ENCODE measurements around the gene PCCA.
"Not testable (repeated sequence)": the region's sequence is repeated elsewhere in the genome, so short reads cannot be mapped to it uniquely, and the experiment has no call there.

PCCA gene

DNA sequence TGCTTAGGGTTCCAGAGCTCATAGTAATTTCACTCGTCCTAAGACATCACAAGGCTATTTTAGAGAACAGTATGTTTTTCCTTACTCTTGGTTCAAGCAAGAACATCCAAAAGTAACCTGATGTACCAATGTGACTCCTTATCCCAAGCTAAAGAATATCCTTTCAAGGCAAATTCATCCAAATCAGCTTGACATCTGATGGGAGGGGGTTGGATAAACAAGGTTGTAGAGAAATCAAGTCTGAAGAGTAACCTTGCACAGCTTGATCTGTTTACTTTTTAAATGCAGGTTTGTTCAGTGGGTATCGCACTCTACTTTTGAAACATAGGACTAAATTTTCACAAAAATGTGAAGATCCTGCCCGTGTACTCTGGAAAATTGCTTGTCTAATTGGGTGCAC is 298.5 kb downstream of the PCCA start:
- Mint-ChIP-seq H3K27me3 (no peaks in the 10 kb centered on the region), H3K27ac (no peak overlapping the region), H3K36me3 (peaks cover 6% of the 10 kb centered on the region), H3K4me1 (peaks cover 12% of the 10 kb centered on the region), H3K9me3 (no peaks in the 10 kb centered on the region), H3K4me3 (no peak overlapping the region)

DNA sequence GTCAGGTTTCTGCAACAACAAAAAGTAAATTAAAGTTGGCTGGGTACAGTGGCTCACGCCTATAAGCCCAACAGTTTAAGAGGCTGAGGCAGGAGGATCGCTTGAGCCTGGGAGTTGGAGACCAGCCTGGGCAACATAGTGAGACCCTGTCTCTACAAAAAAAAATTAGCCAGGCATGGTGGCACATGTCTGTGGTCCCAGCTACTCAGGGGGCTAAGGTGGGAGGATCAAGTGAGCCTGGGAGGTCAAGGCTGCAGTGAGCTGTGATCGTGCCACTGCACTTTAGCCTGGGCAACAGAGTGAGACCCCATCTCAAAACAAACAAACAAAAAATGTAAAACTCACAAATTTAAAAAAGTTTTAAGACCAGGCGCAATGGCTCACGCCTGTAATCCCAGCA is 299.3 kb downstream of the PCCA start:
- H3K4me3 Mint-ChIP-seq, H3K27ac Mint-ChIP-seq, H3K36me3 Mint-ChIP-seq, H3K9me3 Mint-ChIP-seq, H3K27me3 Mint-ChIP-seq: not testable (repeated sequence)
- H3K4me1 Mint-ChIP-seq = peaks cover 14% of the 10 kb centered on the region

DNA sequence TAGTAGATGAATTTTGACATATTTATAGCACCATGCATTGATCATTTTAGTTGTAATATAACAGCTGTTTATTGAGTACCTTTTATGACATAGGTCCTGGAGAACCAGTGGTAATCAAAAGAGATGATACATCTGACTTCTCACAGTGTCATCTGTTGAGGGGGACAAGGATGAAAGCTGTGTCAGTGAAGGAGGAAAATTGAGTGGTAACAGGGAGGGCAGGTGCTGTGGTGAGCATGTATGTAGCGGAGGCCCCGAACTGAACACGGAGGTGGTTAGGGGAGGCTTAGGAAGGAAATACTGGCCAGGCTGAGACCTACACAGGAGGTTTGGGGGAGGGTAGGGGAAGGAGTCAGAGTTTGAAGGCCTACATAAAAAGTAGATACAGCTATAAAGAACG is 300.0 kb downstream of the PCCA start:
- H3K4me3 Mint-ChIP-seq = no peak overlapping the region
- peaks cover 6% of the 10 kb centered on the region for H3K36me3 Mint-ChIP-seq
- H3K4me1 Mint-ChIP-seq = peaks cover 18% of the 10 kb centered on the region
- no peaks in the 10 kb centered on the region for H3K27me3 Mint-ChIP-seq
- no peak overlapping the region for H3K27ac Mint-ChIP-seq
- no peaks in the 10 kb centered on the region for H3K9me3 Mint-ChIP-seq

DNA sequence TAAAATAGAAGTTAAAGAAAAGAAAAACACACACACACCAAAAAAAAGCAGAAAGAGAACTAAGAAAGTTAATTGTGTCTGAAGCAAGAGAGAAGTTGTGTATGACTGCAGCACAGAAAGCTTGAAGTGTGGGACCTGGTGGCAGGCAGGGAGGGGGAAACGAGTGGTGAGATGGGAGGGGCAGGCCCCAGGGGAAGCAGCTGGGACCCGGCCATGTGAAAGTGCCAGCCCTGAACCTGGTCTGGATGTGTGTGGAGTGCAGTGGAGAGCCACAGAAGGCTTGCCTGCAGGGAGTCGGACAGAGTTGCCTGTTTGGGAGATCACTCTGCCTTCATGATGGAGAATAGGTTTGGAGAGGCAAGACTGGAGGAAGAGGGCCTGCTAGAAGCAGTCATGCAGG is 300.7 kb downstream of the PCCA start:
- no peak overlapping the region for H3K27ac Mint-ChIP-seq
- peaks cover 6% of the 10 kb centered on the region for H3K36me3 Mint-ChIP-seq
- H3K9me3 Mint-ChIP-seq = no peaks in the 10 kb centered on the region
- no peak overlapping the region for H3K4me3 Mint-ChIP-seq
- peaks cover 24% of the 10 kb centered on the region for H3K4me1 Mint-ChIP-seq
- H3K27me3 Mint-ChIP-seq = no peaks in the 10 kb centered on the region

DNA sequence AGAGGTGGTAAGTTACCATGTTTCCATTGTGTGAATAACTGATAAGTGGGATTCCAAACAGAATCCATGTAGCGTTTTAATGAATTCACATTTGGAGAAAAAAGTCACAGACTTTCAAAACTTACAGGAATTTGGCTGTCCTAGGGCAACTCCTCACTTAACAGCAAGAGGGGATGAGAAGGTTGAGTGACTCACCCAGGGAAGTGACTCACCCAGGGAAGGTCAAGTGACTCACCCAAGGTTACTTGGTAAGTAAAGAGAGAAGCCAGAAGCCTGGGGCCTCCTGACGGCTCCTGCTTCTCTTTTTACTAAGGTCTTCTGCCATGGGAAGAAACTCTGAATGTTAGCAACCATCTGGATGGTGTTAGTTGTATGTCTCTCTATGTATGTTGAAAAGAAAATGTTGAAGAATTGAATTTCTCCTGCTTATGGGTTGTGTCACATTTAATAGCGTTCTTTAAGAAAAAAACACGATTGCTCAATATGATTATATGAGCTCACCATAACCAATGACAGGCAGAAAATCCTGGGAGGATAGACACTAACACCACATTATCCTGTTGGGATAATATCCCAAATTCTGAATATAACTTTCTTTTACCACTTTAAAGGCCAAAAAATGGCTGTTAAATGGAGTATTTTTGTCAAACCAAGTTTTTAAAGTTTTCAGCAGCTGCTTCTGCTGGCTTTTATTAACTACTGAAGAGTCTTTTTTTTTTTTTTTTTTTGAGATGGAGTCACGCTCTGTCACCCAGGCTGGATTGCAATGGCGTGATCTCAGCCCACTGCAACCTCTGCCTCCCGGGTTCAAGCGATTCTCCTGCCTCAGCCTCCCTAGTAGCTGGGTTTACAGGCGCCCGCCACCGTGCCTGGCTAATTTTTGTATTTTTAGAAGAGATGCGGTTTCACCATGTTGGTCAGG is 304.1 kb downstream of the PCCA start:
- peaks cover 24% of the 10 kb centered on the region for H3K4me1 Mint-ChIP-seq
- H3K36me3 Mint-ChIP-seq = peaks cover 2% of the 10 kb centered on the region
- peak overlapping the region; percentile 47 for H3K27ac Mint-ChIP-seq
- no peak overlapping the region for H3K4me3 Mint-ChIP-seq
- no peaks in the 10 kb centered on the region for H3K27me3 Mint-ChIP-seq
- no peaks in the 10 kb centered on the region for H3K9me3 Mint-ChIP-seq

DNA sequence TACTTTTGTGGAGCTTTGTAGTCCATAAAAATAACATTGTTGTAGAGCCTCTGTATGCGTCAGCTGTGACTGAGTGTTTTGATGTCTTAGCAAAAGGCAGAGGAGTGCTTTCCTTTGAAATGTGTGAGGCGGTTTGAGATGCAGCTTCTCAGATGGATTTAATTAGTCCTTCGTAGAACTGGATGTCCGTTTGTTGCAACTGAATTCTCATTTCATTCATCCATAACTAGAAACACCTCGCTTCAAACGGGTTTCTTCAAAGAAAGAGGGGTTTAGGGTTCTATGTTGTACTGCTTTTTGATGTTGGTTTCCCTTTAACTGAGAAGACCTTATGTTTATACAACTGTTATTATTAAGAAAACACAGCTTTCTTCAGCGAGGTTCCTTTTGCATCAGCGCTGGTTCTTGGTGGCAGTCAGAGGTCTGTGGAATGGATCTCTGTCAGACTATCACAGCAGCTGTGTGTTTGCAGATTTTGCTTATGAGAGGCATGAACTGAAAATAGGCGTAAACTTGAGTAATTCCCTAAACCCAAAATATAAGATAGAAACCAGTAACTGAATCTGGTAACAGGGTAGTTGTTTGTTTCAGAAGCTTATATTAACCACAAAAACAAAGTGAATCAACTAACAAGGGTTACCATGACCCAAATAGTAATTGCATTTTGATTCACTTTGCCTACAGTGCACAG is 305.3 kb downstream of the PCCA start:
- Mint-ChIP-seq H3K36me3 (peaks cover 2% of the 10 kb centered on the region), H3K4me3 (no peak overlapping the region), H3K27ac (no peak overlapping the region), H3K4me1 (peaks cover 24% of the 10 kb centered on the region), H3K9me3 (no peaks in the 10 kb centered on the region), H3K27me3 (no peaks in the 10 kb centered on the region)

DNA sequence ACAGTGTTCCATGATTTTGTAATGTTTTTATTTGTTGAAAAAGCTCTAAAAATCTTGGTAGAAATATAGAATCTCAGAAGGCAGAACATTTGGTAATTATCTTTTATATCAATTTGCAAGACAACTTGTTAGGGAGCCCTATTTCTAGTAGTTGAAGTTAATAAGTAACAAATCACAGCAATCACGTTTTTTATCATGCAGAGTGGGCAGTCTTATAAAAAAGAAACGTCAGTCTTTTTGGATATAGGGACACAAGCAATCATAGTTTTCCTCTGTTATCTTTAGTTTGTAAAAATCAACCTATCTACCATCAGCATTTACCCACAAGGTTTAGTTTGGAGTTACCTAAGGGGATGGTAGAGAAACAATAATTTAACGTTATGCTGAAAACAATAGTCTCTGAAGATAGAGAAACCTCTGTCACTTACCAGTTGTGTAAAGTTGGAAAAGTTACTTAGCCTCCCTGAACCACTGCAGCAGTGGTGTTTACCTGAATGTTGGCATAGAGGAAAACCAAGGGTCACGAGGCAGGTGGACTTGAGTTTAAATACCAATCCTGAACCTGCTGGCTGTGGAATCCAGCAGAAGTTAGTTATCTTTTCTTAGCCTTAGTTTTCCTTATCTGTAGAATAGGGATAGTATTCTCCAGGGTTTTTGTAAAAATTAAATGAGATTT is 306.9 kb downstream of the PCCA start:
- H3K9me3 Mint-ChIP-seq = no peaks in the 10 kb centered on the region
- no peaks in the 10 kb centered on the region for H3K27me3 Mint-ChIP-seq
- H3K27ac Mint-ChIP-seq = no peak overlapping the region
- H3K4me1 Mint-ChIP-seq = peaks cover 24% of the 10 kb centered on the region
- peaks cover 9% of the 10 kb centered on the region for H3K36me3 Mint-ChIP-seq
- no peak overlapping the region for H3K4me3 Mint-ChIP-seq

DNA sequence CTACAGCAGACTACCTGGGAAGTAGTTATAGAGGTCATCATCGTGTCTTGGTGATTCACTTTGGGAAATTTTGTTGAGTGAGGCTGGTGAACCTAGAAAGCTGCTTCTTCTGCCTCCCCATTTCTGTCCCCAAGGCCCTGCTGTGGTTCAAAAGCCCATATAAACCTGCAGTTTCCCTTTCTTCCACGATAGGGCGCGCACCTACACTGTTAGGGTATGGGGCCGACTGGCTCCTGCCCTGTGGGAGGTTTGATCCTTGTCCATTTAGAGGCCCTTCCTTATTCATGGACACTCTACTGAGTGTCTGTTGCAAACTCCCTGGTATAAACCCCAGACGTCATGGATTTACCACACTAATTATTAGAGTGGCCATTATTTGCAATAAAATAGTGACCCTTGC is 307.9 kb downstream of the PCCA start:
- H3K4me3 Mint-ChIP-seq = no peak overlapping the region
- H3K27me3 Mint-ChIP-seq = no peaks in the 10 kb centered on the region
- H3K27ac Mint-ChIP-seq = no peak overlapping the region

DNA sequence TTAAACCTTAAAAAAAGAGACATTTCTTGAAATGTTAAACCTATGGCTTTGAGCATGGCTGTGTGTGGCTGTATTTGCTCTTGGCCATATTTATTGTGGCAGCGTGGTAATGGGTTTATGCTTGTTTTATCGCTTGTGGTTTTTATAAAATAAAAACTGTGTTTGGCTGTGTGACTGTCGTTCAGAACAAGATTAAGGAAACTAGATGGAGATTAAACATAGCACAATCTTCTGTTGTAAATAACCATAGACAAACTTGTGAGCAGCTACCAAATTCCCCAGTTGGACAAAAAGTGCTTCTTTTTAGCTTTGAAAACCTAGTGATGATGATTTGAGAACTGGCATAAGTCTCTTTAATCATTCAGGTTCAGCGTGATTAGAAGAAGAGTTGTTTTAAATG is 308.7 kb downstream of the PCCA start:
- Mint-ChIP-seq H3K9me3 (peaks cover 6% of the 10 kb centered on the region), H3K27ac (no peak overlapping the region), H3K27me3 (no peaks in the 10 kb centered on the region), H3K4me1 (peaks cover 15% of the 10 kb centered on the region), H3K36me3 (peaks cover 16% of the 10 kb centered on the region), H3K4me3 (no peak overlapping the region)

More for the DNA sequence above, 307.9 kb downstream of the PCCA start:
- Mint-ChIP-seq H3K36me3 (peaks cover 13% of the 10 kb centered on the region), H3K4me1 (peaks cover 23% of the 10 kb centered on the region), H3K9me3 (peaks cover 4% of the 10 kb centered on the region)

DNA sequence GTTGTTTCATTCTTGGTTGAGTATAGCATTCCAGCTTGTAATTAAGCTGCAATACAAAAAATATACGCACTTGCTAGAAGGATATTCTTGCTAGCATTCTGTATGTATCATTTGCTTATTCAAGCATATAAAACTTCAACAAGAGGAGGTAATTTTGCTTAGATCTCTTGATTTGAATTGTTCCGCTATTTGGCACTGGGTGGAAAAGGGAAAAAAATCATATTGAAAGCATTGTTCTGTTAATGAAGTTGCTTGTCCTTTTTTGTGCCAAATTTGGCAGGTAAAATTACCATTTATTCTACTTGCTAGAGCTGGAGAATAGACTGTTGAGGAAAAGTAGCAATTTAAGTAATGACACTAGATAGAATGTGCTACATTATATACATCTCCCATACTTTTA is 309.5 kb downstream of the PCCA start:
- peaks cover 9% of the 10 kb centered on the region for H3K4me1 Mint-ChIP-seq
- no peak overlapping the region for H3K4me3 Mint-ChIP-seq
- no peak overlapping the region for H3K27ac Mint-ChIP-seq
- H3K27me3 Mint-ChIP-seq = no peaks in the 10 kb centered on the region
- H3K9me3 Mint-ChIP-seq = peaks cover 13% of the 10 kb centered on the region
- peaks cover 23% of the 10 kb centered on the region for H3K36me3 Mint-ChIP-seq

DNA sequence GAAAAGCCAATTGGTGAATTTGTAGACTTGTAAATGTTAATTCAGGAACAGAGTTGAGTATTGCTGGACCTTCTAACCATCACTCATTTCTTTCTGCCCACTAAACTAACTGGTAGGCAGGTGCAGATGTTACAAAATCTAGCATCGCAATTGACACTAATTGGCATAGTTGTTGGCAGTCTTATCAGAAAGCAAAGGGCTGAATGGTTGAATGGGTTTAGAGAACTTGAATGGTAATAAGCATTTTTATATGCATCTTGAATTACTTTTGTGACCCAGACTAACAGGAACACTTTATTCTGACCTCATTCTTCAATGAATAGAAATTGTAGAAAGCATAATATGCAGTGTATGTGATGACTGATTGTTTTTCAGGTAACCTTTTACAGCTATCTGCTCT is 310.6 kb downstream of the PCCA start:
- H3K4me1 Mint-ChIP-seq = peaks cover under 1% of the 10 kb centered on the region
- H3K4me3 Mint-ChIP-seq = no peak overlapping the region
- peaks cover 13% of the 10 kb centered on the region for H3K9me3 Mint-ChIP-seq
- no peaks in the 10 kb centered on the region for H3K27me3 Mint-ChIP-seq
- H3K27ac Mint-ChIP-seq = no peak overlapping the region
- H3K36me3 Mint-ChIP-seq = peaks cover 31% of the 10 kb centered on the region

DNA sequence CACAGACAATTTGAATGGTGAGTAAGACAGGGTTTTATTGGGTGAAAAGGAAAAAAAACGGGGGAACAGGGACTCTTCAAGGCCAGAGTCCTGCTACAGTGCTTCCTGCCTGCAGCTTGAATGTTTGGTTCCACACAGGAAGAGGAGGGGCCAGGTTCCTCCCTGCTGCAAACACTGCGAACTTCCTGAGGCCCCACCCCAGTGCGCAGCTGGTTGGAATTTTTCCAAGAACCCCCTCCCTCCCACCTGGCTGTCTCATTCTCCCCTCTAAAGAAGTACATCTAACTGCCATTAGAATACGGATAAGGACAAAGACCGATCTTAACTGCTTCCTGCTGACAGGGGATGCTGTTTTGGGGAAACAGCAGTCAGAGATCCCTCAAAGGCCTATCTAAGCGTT is 314.8 kb downstream of the PCCA start:
- H3K36me3 Mint-ChIP-seq = peaks cover 46% of the 10 kb centered on the region
- peaks cover 19% of the 10 kb centered on the region for H3K9me3 Mint-ChIP-seq
- H3K27ac Mint-ChIP-seq = no peak overlapping the region
- no peaks in the 10 kb centered on the region for H3K27me3 Mint-ChIP-seq
- no peak overlapping the region for H3K4me3 Mint-ChIP-seq
- H3K4me1 Mint-ChIP-seq = no peaks in the 10 kb centered on the region

DNA sequence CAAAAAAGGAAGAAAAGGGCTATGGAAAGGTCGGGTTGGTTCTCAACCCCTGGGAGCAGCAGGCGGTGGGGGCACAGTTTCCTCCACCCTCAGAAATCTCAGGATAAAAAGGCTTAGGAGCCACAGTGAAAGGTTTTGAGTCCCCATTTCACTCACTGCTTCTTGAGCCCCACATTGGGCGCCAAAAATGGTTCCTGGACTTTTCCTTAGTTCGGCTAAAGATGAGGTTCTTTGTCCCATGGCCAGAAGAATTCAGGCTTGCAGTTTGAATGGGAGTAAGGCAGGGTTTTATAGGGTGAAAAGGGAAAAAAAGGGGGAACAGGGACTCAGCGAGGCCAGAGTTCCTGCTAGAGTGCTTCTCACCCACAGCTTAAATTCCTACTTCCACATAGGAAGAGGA is 320.2 kb downstream of the PCCA start:
- H3K4me3 Mint-ChIP-seq = no peak overlapping the region
- no peak overlapping the region for H3K27ac Mint-ChIP-seq
- H3K27me3 Mint-ChIP-seq = no peaks in the 10 kb centered on the region
- peaks cover 16% of the 10 kb centered on the region for H3K9me3 Mint-ChIP-seq
- no peaks in the 10 kb centered on the region for H3K4me1 Mint-ChIP-seq
- peaks cover 33% of the 10 kb centered on the region for H3K36me3 Mint-ChIP-seq

DNA sequence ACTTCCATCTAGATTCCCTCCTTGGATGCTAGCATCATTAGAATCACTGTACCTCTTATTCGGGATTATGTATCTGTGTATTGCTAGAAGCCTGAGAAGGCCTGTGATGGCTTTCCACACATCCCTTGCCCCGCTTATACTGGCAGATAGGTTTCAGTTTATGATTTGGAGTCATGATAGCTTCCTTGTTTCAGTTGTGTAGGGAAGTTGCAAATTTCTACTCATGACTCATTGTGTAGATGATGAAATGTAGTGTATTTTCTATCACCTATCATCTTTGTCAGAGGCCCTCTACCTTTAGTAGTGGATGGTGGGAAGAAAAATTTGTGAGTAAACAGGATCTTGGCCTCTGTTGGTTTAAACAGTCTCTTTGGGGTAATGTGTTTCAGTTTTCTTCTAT is 334.5 kb downstream of the PCCA start:
- peaks cover 12% of the 10 kb centered on the region for H3K4me1 Mint-ChIP-seq
- H3K27ac Mint-ChIP-seq = no peak overlapping the region
- H3K27me3 Mint-ChIP-seq = no peaks in the 10 kb centered on the region
- peaks cover 10% of the 10 kb centered on the region for H3K36me3 Mint-ChIP-seq
- no peak overlapping the region for H3K4me3 Mint-ChIP-seq
- no peaks in the 10 kb centered on the region for H3K9me3 Mint-ChIP-seq

DNA sequence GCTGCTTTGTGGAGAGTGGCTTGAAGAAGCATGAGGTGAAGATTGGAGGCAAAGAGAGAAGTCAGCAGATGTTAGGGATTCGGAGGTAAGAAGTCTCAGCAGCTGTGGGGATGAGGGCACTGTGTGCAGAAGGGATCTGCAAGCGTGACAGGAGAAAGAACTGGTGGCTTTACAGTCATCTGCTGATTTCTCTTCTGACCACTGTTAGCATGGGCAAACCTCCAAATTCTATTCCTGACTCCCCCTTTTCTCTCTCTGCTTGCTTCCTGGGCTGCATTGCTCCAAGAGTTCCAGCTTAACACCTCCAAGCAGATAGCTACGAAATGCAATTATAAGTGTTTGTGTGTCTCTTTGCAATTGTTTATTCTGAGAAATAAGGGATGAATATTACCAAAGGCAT is 340.1 kb downstream of the PCCA start:
- Mint-ChIP-seq H3K4me3 (no peak overlapping the region), H3K27me3 (no peaks in the 10 kb centered on the region), H3K9me3 (peaks cover 6% of the 10 kb centered on the region), H3K4me1 (peaks cover 3% of the 10 kb centered on the region), H3K27ac (no peak overlapping the region), H3K36me3 (peaks cover 25% of the 10 kb centered on the region)

DNA sequence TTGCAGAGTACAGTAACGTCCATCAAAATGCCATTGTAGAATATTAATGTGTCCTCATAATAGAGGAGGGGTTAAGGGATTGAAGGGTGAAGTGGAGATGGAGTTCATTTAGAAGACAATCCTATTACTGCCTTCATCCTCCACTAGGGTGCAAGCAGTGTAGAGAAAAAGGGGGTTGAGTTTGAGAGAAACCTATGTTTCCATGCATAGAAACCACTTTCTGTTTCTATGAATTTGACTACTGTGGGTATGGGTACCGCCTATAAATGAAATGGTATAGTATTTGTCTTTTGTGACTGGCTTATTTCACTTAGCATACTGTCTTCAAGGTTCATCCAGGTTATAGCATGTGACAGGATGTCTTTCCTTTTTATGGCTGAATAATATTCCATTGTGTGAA is 343.7 kb downstream of the PCCA start:
- Mint-ChIP-seq H3K27ac (no peak overlapping the region), H3K36me3 (peaks cover 25% of the 10 kb centered on the region), H3K4me3 (no peak overlapping the region)

More for the DNA sequence above, 343.7 kb downstream of the PCCA start:
- H3K27me3 Mint-ChIP-seq = no peaks in the 10 kb centered on the region
- peaks cover 4% of the 10 kb centered on the region for H3K4me1 Mint-ChIP-seq
- peaks cover 6% of the 10 kb centered on the region for H3K9me3 Mint-ChIP-seq

Measured in activated naive CD4-positive, alpha-beta T cell treated with anti-CD3 and anti-CD28 coated beads, Interleukin-2, amount 50 U/mL, for 24 hours (primary cell).